Hepatic stellate cell (primary cell): ENCODE data around the gene TNFAIP2.

Source experiments
- DNase-seq: peaks from one replicate; pipeline ENCODE4 v3.0.0; 2011; ENCODE audit warnings: low spot score

Gene TNFAIP2

DNA sequence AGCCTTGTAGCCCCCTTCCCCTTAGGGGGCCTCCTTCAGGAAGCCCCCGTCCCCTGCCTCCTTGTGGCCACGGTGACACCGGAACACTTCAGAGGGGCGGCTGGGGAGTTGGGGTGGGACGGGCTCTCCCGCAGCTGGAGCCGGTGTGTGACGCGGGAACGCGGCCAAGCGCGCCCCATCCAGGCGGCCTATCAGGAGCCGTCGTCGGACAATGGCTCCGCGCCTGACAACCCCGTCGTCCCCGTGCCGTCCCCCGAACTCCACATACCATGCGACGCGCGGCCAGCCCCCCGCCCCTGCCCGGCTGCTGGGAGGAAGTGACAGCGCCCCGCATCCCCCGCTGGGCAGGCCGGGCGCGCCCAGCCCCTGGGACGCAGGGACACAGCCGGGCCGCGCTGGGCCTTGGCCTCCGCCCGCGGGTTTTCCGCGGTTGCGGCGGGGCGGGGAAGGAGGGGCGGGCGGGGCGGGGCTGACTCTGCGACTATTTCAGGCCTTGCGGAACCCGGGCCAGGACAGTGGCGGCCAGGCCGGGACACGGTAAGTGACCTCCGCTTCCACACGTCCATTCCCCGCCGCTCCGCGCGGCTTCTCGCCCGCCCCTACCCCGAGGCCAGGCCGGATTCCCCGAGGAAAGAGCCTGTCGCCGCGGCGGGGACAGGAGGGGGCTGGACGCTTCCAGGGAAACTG is at the start of gene TNFAIP2:
Gene TNFAIP2, plus strand, starts transcription at position 515 of the 687 bp plus-strand sequence. CDS start 2,997 bp downstream, outside the sequence.
- DNase-seq, result peak; percentile 70

DNA sequence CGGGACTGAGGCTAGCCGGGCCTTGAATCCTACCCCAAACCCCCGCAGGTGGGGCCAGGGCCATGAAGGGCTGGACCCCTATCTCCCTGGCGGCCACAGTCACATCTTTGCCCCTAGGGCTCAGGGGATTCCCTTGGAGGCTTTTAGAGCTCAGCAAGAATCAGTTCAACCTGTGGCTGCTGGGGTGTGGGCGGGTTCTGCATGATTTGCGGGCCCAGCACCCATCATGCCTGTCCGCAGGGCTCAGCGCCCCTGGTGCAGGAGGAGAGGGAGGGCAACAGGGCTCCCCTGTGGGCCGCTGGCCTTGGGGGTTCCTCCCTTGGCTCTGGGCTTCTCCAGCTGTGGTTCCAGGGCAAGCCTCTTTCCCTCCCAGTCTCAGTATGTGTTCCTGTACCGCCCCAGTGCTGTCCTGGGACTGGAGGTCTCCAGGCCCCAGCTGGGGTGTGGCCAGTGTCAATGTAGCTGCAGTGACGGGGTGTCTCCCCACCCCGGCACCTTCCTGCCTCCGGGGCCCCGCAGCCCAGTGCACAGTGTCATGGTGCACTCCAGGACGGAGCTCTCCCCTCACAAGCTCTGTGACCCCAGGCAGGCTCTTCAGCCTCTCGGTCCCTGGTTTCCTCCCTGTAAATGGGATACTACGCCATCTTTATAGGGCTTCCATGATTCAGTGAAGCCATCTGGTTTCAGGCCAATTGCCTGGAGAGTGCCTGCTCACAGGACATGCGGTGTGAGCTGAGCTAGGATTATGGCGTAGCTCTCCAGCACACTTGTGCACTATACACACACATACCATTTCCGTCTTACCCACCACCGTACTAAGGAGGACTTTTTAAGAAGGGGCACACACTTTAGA is 49.2 kb upstream of the TNFAIP2 start:
- DNase-seq, result no peak

GRCh38 chr14:103074729-103075367 is 48.4 kb upstream of the TNFAIP2 start:
- no peak for DNase-seq

- peak; percentile 82 for DNase-seq
Observed at GRCh38 chr14:103078420-103078749, 44.9 kb upstream of the TNFAIP2 start.

DNA sequence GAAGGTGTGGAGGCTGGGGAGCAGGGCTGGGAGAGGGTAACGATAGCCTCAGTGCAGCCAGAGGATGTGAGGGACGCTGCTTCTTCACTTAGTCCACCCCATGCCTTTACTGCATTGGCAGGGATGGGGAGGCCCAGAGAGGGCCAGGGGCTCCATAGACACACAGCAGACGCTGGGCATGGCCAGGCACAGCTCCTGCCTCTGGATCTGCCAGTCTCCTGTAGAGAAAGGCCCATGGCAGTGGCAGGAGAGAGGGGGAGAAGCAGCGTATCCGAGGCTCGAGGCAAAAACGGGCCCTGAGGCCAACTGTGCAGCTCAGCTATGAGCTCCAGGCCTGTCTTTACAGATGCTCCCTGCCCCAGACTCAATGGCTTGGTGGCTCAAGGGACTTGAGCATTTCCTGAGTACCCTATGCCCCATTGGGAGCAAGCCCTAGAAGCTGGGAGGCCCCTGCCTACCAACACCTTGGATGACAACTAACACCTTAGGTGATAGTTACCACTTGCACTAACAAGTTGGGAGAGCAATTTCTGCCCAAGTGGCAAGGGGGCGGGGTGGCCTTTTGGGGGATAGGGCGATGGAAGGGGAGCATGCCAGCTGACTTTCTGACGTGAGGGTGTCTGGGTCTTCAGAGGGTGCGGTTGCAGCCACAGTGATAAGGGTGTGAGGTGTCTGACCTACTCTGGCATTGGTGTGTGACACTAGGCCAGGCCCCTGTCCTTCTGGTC is 44.2 kb upstream of the TNFAIP2 start:
- no peak for DNase-seq

GRCh38 chr14:103081951-103082350 is 41.3 kb upstream of the TNFAIP2 start:
- DNase-seq, result no peak

GRCh38 chr14:103084021-103084919 is 39.0 kb upstream of the TNFAIP2 start, which contains the start of gene LBHD2:
LBHD2 (plus strand) TSS chr14:103084210; CDS start chr14:103086013, 1,803 bp downstream.
- no peak for DNase-seq

- DNase-seq, result no peak
Observed at GRCh38 chr14:103085106-103086091, 37.9 kb upstream of the TNFAIP2 start.

GRCh38 chr14:103086771-103087342 is 36.4 kb upstream of the TNFAIP2 start:
- DNase-seq, result no peak

DNA sequence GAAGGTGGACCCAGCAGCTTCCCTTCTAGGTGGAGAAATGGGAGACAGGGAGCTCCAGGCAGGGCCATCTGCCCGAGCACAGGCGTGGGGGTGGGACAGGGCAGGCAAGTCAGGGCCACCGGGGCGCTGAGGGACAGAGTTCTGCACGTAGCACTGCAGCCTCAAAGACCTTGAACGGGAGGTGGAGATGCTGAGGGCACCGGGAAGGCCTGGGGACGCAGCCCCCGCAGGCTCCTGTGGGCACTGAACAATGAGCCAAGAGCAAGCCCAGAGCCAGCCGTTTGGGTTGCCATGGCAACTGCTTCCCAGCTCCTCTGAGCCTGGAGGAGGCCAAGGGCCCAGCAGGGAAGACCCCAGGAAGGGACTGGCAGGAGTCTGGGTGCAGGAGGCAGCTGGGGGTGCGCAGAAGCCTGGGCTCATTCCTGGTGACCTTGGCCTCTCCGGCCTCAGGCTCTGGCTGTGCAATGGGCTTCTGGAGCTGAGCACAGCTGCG is 35.9 kb upstream of the TNFAIP2 start:
- DNase-seq, result no peak

DNA sequence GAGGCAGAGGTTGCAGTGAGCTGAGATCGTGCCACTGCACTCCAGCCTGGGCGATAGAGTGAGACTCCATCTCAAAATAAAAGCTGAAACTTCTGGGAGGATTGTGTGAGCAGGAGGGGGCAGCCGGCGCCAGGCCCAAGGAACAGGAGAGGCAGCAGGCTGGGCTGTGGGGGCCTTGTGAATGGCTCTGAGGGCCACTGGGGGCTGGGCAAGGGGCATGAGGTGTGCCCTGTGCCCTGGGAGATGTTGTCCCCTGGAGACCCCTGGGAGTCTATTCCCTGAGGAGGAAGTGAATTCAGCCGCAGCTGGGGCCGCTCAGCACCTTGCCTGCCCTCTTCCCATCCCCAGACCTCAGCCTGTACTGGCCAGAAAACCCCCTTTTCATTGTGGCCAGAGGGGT is 34.3 kb upstream of the TNFAIP2 start:
- DNase-seq, result no peak

DNA sequence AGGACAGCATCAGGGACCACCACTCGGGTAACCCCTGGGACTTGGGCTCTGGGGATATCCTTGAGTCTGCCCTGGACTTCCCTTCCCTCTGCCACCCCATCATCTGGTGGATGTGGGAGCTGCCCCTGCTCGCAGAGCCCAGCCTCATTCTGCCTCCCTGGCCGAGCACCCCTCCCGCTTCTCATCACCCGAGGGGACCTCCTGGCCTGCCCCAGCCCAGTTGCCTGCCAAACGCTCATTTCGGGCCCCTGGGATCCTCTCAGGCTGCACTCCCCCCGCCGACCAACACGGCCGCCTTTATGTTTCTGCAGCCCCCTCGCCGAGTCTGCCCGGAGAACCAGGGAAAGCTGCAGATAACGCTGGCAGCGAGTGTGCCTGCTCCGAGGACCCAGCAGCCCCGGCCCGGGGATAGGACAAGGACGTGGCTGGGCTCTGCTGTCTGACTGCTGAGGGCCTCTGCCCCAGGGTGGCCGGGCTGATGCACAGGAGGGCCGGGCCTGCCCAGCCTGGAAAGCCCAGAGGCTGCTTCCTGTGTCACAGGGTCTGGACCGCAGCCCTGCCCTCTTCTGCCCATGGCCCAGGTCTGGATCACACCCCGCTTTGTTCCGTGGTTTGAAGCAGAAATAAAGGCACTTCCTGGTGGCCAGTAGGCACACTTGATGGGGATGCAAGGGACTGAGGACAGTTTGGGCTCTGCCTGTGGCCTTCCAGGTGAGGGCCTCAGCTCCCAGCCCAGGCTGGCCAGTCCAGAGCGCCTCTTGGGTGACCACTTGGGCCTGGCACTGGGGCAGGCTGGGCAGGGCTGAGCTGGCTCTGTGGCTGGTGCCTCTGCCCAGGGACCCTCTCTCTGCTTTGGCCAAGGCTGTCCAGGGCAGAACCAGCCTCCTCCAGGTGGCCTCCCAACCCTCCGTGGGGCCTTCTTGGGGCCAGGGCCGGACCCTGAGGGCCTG is 33.6 kb upstream of the TNFAIP2 start:
- DNase-seq, result no peak

DNA sequence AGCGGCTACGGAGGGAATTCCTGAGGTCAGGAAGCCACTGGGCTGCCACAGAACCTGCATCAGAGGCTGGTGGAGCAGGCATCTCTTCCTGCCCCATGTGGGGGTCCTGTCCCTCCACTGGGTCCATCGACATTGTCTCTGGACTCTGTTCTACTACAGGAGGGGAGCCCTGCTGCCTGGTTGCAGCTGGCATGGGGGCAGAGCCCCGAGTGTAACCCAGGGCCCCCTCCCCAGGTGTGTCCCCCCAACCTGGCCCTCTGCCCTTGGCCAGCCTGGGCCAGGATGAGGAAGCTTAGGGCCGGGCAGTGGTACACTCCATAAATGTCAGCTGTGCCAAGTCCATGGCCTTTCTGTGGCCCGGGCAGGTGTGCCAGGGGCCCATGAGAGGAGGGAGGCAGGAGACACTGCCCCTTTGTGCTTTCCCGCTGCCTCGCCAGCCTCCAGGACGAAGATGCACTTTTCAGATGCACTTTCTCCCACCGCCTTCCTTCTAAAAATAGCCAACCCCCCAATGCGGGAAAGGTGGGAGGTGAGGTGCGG is 32.7 kb upstream of the TNFAIP2 start:
- DNase-seq, result no peak

DNA sequence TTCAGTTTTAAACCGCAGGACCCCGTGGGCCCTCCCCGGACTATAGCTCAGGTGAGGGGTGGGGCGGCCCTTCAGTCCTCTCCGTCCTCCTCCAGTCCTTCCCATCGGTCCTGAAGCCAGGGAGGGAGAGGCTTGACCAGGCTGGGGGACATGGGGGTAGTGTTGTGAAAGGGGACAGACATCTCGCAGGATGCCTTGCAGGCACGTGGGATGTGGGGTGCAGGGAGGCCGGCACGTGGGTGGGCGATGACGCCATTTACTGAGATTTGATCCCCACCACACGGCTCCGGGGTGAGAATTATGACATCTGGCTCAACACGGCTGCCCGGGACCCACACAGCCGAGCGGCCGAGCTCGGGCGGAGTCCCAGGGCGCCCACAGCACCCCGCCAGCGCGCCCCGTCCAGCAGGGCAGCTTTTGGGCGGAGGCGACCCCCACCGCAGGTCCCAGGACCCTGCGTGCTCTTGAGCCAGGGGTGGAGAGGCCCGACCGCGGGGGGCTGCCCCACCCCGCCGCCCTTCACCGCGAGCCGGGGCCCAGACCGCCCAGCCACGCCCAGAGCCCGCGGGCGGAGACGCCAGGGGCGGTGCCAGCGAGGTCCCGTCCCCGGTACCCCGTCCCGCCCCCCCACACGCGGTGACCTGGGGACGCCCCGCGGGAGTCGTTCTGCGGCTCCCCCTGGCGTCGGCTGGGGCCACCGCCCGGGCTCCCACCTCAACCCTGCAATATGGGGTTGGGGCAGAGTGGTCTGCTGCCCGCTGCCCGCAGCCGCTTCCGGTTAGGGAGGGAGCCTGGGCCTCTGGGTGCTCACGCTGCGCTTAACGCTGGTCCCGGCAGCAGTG is 32.0 kb upstream of the TNFAIP2 start:
- DNase-seq, result peak; percentile 79

DNA sequence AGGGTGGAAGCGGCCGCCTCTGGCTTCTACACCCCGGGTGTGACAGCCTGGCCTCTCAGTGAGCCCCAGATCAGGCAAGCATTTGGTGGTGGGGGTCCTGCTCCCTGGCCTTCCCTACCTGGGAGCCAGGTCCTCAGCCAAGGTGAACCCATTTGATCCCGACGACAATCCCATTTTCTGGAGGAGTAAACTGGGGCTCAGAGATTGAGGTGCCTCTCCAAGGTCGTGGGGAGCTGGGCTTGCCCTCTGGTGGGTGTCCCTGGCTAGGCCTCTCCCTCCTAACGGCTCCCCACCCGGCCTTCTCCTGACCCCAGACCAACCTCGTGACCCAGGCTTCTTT is 31.4 kb upstream of the TNFAIP2 start:
- no peak for DNase-seq

- no peak for DNase-seq
Observed at GRCh38 chr14:103093856-103094405, 29.3 kb upstream of the TNFAIP2 start.
